Esophagus muscularis mucosa (tissue), 4 donors: ENCODE measurements around the gene CHML. TPM values are rescaled to one million over a fixed set of nuclear protein-coding genes. Genes with fewer than 3 reads are reported as not detected.

Experiments used
- DNase-seq: peaks from one replicate; pipeline ENCODE4 v3.0.0-alpha.2; 2017; ENCODE audit errors: extremely low spot score
- H3K27ac ChIP-seq, 4 donors: fragments of 200-600 bp; sonication (generic); replicated peaks in 1 of 4; 1 replicate in 3 of 4; 2 replicates in 1 of 4; pipeline ENCODE4 v1.5.1; 2016 to 2019; ENCODE audit warnings: mild to moderate bottlenecking in 1 of 4
- H3K27me3 ChIP-seq, 4 donors: fragments of 200-600 bp; sonication (generic); one replicate each; pipeline versions ENCODE4 v1.5.1 to v1.6.0; 2016 to 2019
- H3K36me3 ChIP-seq, 4 donors: fragments of 200-600 bp; sonication (generic); one replicate each; pipeline ENCODE4 v1.5.1; 2016 to 2019
- H3K4me1 ChIP-seq, 4 donors: fragments of 200-600 bp; sonication (generic); one replicate each; pipeline ENCODE4 v1.5.1; 2016 to 2019
- H3K4me3 ChIP-seq, 4 donors: fragments of 200-600 bp; sonication (generic); 1 replicate in 2 of 4; 2 replicates in 2 of 4; pipeline ENCODE4 v1.5.1; 2016 to 2019; ENCODE audit warnings: mild to moderate bottlenecking in 4 of 4, moderate library complexity in 1 of 4
- H3K9me3 ChIP-seq, 4 donors: fragments of 200-600 bp; sonication (generic); 1 replicate in 3 of 4; 2 replicates in 1 of 4; pipeline ENCODE4 v1.5.1; 2016 to 2019
- EP300 ChIP-seq: sonication (generic); formaldehyde crosslinking; IDR thresholded peaks from one replicate; pipeline ENCODE4 v1.6.1; 2017; ENCODE audit warnings: antibody characterized with exemption
- POLR2A ChIP-seq: fragments of 450-650 bp; IDR thresholded peaks from one replicate; pipeline ENCODE4 v1.6.1; 2017; ENCODE audit warnings: antibody characterized with exemption, moderate library complexity, mild to moderate bottlenecking, low read depth
- POLR2AphosphoS5 ChIP-seq, 2 donors: sonication (generic); formaldehyde crosslinking; IDR thresholded peaks; one replicate each; pipeline ENCODE4 v1.6.1; 2017; ENCODE audit warnings: antibody characterized with exemption in 2 of 2
- WGBS: methylation state at CpG from one replicate; pipeline ENCODE4 v1.1.5; 2018; 5-methylcytosine and 5-hydroxymethylcytosine counted together
- intact Hi-C: fragments of 100-400 bp; cut with DNase I; formaldehyde crosslinking; loops from one replicate; pipeline ENCODE4 v1.15.1; 2023
- total RNA-seq, 4 donors: library from RNA; depleted of rRNA; stranded (reverse); fragments of >200 nt; gene quantifications; one replicate each; pipeline versions ENCODE4 v1.1.0 to v1.2.1, GENCODE V29; 2016
- TF ChIP-seq, protein P1 (sequence below), 3 experiments: fragments of 200-600 bp in 2 of 3; fragments of 450-650 bp in 1 of 3; sonication (generic) in 2 of 3; IDR thresholded peaks; one replicate each; pipeline ENCODE4 v1.5.1; 2017 to 2019; ENCODE audit warnings: antibody characterized with exemption in 3 of 3, mild to moderate bottlenecking in 2 of 3, moderate library complexity in 1 of 3

The CHML gene
- total RNA-seq, 4 donors from 2014 or later: 4.6 to 8.2 (median 5.0) TPM

- no peak overlapping the region for H3K4me3 ChIP-seq
- H3K27me3 ChIP-seq: no peaks in the 10 kb centered on the region
- no peak overlapping the region for H3K27ac ChIP-seq
- TF ChIP-seq, protein P1, sequence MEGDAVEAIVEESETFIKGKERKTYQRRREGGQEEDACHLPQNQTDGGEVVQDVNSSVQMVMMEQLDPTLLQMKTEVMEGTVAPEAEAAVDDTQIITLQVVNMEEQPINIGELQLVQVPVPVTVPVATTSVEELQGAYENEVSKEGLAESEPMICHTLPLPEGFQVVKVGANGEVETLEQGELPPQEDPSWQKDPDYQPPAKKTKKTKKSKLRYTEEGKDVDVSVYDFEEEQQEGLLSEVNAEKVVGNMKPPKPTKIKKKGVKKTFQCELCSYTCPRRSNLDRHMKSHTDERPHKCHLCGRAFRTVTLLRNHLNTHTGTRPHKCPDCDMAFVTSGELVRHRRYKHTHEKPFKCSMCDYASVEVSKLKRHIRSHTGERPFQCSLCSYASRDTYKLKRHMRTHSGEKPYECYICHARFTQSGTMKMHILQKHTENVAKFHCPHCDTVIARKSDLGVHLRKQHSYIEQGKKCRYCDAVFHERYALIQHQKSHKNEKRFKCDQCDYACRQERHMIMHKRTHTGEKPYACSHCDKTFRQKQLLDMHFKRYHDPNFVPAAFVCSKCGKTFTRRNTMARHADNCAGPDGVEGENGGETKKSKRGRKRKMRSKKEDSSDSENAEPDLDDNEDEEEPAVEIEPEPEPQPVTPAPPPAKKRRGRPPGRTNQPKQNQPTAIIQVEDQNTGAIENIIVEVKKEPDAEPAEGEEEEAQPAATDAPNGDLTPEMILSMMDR (IDR thresholded peaks at IDR 0.05): no peak
- no peak for TF ChIP-seq EP300
- H3K9me3 ChIP-seq: no peaks in the 10 kb centered on the region
- 95% methylated on average over 1 of the region's 1 CpG for WGBS
- no peaks in the 10 kb centered on the region for H3K36me3 ChIP-seq
- intact Hi-C loops: loop anchor here (5.0 to 10.0 kb wide), 2 partner anchors 125 to 202 kb away; partner anchors contain the start of genes EXO1 and FH
- H3K4me1 ChIP-seq: peaks cover 3 to 24% (median 23%) of the 10 kb centered on the region in 4 donors
- DNase-seq: no peak
These were observed 2.4 kb upstream of the CHML start for GRCh38 chr1:241642593-241642944.

DNA sequence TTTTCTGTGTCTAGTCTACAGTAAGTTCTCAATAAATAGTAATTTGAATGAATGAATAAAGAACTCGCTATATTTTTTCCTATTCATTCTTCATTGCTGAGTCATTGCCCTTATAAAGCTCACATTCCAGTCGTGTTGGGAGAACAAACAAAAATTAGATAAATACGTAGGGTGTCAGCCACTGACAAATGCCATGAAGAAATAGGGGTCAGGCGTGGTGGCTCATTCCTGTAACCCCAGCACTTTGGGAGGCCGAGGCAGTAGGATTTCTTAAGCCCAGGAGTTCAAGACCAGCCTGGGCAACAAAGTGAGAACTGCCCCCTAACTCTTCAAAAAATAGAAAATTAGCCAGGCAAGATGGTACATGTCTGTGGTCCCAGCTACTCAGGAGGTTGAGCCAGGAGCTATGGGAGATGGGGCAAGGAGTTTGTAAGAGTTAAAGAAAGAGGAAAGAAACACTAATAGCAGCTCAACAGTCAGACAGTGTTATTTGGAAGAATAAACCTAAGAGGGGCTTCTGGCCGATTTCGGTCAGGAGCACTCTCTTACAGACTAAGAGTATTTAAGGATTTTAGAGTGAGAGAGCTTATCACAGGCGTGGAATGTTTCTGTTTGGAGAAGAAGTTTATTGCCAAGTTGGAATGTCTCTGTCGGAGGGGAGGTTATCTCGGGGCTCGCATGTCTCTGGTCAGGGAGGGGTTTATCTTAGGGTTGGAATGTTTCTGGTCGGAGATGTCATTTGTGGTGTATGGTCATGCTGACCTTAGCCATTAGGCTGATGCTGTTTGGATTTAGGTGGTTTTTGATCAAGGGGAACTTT lies 1.8 kb upstream of the CHML start:
- Histone ChIP-seq H3K36me3 (no peaks in the 10 kb centered on the region), H3K27ac (no peak overlapping the region), H3K9me3 (no peaks in the 10 kb centered on the region), H3K4me3 (no peak overlapping the region), H3K4me1 (peaks cover 3 to 30% (median 28%) of the 10 kb centered on the region in 4 donors), H3K27me3 (no peaks in the 10 kb centered on the region)
- WGBS: 81% methylated on average over 12 of the region's 12 CpGs
- TF ChIP-seq EP300 (no peak), POLR2AphosphoS5 (IDR thresholded peaks at IDR 0.05) (no peak), POLR2A (no peak)
- TF ChIP-seq, protein P1 (IDR thresholded peaks at IDR 0.05): no peak
- intact Hi-C loops: loop anchor here (5.0 to 10.0 kb wide), 2 partner anchors 125 to 203 kb away; partner anchors contain the start of genes EXO1 and FH
- no peak for DNase-seq

GRCh38 chr1:241640867-241641622 lies 876 bp upstream of the CHML start:
- H3K9me3 ChIP-seq: no peaks in the 10 kb centered on the region
- H3K27me3 ChIP-seq: no peaks in the 10 kb centered on the region
- intact Hi-C loops: loop anchor here (5.0 to 10.0 kb wide), 2 partner anchors 124 to 204 kb away; partner anchors contain the start of genes EXO1 and FH
- TF ChIP-seq POLR2A: no peak
- no peak for TF ChIP-seq EP300
- TF ChIP-seq POLR2AphosphoS5 (IDR thresholded peaks at IDR 0.05): no peak
- TF ChIP-seq, protein P1 (IDR thresholded peaks at IDR 0.05): no peak
- H3K36me3 ChIP-seq: no peaks in the 10 kb centered on the region
- DNase-seq: no peak
- peak overlapping the region; percentile 62 to 87 (median 74) for H3K27ac ChIP-seq
- peaks cover 3 to 37% (median 31%) of the 10 kb centered on the region in 4 donors for H3K4me1 ChIP-seq
- 93% methylated on average over 9 of the region's 9 CpGs for WGBS
- peak overlapping the region; percentile 81 to 93 (median 91) for H3K4me3 ChIP-seq

DNA sequence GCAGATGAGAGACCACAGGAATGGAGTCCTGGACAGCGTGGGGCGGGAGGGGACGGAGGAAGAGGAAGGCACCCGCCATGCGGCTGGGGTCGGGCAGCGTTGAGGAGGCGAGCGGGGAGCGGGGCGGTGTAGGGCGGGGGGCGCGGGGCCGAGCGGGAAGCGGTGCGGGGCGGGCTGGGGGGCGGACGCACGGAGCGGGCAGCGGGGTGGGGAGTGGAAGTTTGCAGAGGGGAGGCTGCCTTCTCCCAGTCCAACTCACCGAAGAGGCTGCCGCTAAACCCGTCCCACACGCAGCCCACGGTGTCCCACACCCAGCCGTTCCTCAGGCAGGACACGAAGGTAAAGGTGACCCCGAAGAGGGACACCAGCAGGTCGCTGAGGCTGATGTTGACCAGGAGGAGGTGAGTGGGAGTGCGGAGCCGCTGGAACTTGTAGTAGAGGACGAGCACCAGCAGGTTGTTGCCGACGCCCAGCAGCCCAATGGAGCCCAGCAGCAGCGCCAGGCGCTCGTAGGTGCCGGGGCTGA lies 483 bp downstream of the CHML start:
- H3K9me3 ChIP-seq: no peaks in the 10 kb centered on the region
- intact Hi-C loops: loop anchor here (5.0 to 10.0 kb wide), 2 partner anchors 122 to 205 kb away; partner anchors contain the start of genes EXO1 and FH
- no peak for TF ChIP-seq POLR2AphosphoS5 (IDR thresholded peaks at IDR 0.05)
- no peak for TF ChIP-seq EP300
- TF ChIP-seq POLR2A: no peak
- TF ChIP-seq, protein P1 (IDR thresholded peaks at IDR 0.05): no peak
- H3K4me3 ChIP-seq: peak overlapping the region; percentile 81 to 93 (median 91)
- H3K27me3 ChIP-seq: no peaks in the 10 kb centered on the region
- no peak for DNase-seq
- H3K36me3 ChIP-seq: peaks cover 0 to 8% (median 0%) of the 10 kb centered on the region in 4 donors
- peak overlapping the region; percentile 82 to 87 (median 84) for H3K27ac ChIP-seq
- 0% methylated on average over 5 of the region's 42 CpGs for WGBS
- H3K4me1 ChIP-seq: peaks cover 3 to 37% (median 31%) of the 10 kb centered on the region in 4 donors
